ENCODE measurements around the gene TMEM100.

GRCh38 chr17:55734128-55734781 is 11.6 kb upstream of the TMEM100 start:
- TF ChIP-seq YY1 (IDR thresholded peaks at IDR 0.05; ENCODE audit: low read depth, low read length) (no peak), POLR2AphosphoS5 (IDR thresholded peaks at IDR 0.05; ENCODE audit: low read length) (no peak), CTCF (IDR thresholded peaks at IDR 0.05 in 2 of 3, conservative IDR thresholded peaks at IDR 0.05 in 1 of 3; ENCODE audit: control insufficient read depth in 2 of 3, extremely low read depth in 1 of 3, insufficient read depth in 1 of 3, low read depth in 3 of 3, low read length in 3 of 3) (no peak), CBX3 (IDR thresholded peaks at IDR 0.05; ENCODE audit: borderline replicate concordance, low read depth) (no peak), CEBPB (IDR thresholded peaks at IDR 0.05; ENCODE audit: borderline replicate concordance in 1 of 2, low read depth in 2 of 2, low read length in 2 of 2) (no peak), SIN3A (IDR thresholded peaks at IDR 0.05; ENCODE audit: low read depth, low read length) (no peak), ZNF207 (IDR thresholded peaks at IDR 0.05; ENCODE audit: borderline replicate concordance) (no peak)
- TF ChIP-seq, protein P1, sequence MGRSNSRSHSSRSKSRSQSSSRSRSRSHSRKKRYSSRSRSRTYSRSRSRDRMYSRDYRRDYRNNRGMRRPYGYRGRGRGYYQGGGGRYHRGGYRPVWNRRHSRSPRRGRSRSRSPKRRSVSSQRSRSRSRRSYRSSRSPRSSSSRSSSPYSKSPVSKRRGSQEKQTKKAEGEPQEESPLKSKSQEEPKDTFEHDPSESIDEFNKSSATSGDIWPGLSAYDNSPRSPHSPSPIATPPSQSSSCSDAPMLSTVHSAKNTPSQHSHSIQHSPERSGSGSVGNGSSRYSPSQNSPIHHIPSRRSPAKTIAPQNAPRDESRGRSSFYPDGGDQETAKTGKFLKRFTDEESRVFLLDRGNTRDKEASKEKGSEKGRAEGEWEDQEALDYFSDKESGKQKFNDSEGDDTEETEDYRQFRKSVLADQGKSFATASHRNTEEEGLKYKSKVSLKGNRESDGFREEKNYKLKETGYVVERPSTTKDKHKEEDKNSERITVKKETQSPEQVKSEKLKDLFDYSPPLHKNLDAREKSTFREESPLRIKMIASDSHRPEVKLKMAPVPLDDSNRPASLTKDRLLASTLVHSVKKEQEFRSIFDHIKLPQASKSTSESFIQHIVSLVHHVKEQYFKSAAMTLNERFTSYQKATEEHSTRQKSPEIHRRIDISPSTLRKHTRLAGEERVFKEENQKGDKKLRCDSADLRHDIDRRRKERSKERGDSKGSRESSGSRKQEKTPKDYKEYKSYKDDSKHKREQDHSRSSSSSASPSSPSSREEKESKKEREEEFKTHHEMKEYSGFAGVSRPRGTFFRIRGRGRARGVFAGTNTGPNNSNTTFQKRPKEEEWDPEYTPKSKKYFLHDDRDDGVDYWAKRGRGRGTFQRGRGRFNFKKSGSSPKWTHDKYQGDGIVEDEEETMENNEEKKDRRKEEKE (IDR thresholded peaks at IDR 0.05): no peak
- TF ChIP-seq, protein P2, sequence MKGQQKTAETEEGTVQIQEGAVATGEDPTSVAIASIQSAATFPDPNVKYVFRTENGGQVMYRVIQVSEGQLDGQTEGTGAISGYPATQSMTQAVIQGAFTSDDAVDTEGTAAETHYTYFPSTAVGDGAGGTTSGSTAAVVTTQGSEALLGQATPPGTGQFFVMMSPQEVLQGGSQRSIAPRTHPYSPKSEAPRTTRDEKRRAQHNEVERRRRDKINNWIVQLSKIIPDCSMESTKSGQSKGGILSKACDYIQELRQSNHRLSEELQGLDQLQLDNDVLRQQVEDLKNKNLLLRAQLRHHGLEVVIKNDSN (IDR thresholded peaks at IDR 0.05; ENCODE audit: borderline replicate concordance, extremely low read length, insufficient read depth, low read depth, low read length): no peak

All from GM12878 (cell line).